ENCODE data around the gene DHX38. TPM values are rescaled to one million over a fixed set of nuclear protein-coding genes. Genes with fewer than 3 reads are reported as not detected.
"Not testable (repeated sequence)": the region's sequence is repeated elsewhere in the genome, so short reads cannot be mapped to it uniquely, and the experiment has no call there.

Gene DHX38
- total RNA-seq (2014; rRNA removed; shearing (Covaris generic)): 24.7 and 27.4 TPM in 2 replicates

GRCh38 chr16:72093448-72094265 is at the start of gene DHX38, which contains the start of gene TXNL4B:
TSS of gene DHX38 (plus strand) at chr16:72093847. CDS start at chr16:72096158, 2,311 bp downstream.
TSS of gene TXNL4B (minus strand) at chr16:72093620. CDS start at chr16:72090749, 2,871 bp downstream.
- H3K36me3 ChIP-seq: peaks cover 8% of the 10 kb centered on the region; the same call in 1 of the 2 replicates
- peak; percentile 93 to 96 for DNase-seq

GRCh38 chr16:72044296-72044695 is 49.4 kb upstream of the DHX38 start:
- no peaks in the 10 kb centered on the region for H3K36me3 ChIP-seq
- no peaks in the 10 kb centered on the region for H3K9me3 ChIP-seq (replicated peaks)
- H3K27me3 ChIP-seq: no peaks in the 10 kb centered on the region

More at GRCh38 chr16:72093448-72094265, at the start of gene DHX38, which contains the start of gene TXNL4B:
- Histone ChIP-seq H3K4me3 (peak within 1 kb of the TSS; percentile 90), H3K9me3 (replicated peaks) (no peaks in the 10 kb centered on the region), H3K27ac (peak within 1 kb of the TSS; percentile 77), H3K4me1 (0 out of 2 replicates have a peak, but pooled peaks cover 3% of the 10 kb centered on the region), H3K27me3 (no peaks in the 10 kb centered on the region)

GRCh38 chr16:72044825-72045359 is 48.8 kb upstream of the DHX38 start:
- DNase-seq: no peak
- Histone ChIP-seq H3K4me1 (peaks cover 14% of the 10 kb centered on the region), H3K27me3 (no peaks in the 10 kb centered on the region), H3K4me3 (no peak overlapping the region), H3K9me3 (replicated peaks) (no peaks in the 10 kb centered on the region), H3K36me3 (no peaks in the 10 kb centered on the region), H3K27ac (no peak overlapping the region)

More at GRCh38 chr16:72044296-72044695, 49.4 kb upstream of the DHX38 start:
- no peak overlapping the region for H3K4me3 ChIP-seq
- DNase-seq: no peak
- H3K4me1 ChIP-seq: peaks cover 14% of the 10 kb centered on the region
- H3K27ac ChIP-seq: no peak overlapping the region

DNA sequence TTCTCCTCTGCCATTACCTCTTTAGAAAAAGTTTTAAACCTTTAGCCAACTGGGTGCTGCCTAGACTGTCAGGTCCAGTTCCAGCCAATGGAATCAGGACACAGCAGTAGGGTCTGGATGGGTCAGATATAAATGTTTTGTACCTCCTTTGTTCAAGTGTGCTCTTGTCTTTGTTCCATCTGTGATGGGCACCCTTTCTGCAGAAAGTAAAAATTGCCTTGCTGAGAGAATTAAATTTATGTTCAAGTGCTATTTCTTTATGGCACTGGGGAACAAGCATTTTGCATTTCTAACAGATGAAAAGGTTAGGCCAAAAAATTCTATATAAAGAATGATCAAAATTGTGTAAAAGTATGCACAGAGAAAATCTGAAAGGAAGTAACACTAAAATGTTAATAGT is 44.5 kb upstream of the DHX38 start:
- no peak for DNase-seq
- no peaks in the 10 kb centered on the region for H3K4me1 ChIP-seq
- H3K9me3 ChIP-seq (replicated peaks): no peaks in the 10 kb centered on the region
- no peaks in the 10 kb centered on the region for H3K36me3 ChIP-seq
- H3K27ac ChIP-seq: no peak overlapping the region
- no peaks in the 10 kb centered on the region for H3K27me3 ChIP-seq
- no peak overlapping the region for H3K4me3 ChIP-seq

DNA sequence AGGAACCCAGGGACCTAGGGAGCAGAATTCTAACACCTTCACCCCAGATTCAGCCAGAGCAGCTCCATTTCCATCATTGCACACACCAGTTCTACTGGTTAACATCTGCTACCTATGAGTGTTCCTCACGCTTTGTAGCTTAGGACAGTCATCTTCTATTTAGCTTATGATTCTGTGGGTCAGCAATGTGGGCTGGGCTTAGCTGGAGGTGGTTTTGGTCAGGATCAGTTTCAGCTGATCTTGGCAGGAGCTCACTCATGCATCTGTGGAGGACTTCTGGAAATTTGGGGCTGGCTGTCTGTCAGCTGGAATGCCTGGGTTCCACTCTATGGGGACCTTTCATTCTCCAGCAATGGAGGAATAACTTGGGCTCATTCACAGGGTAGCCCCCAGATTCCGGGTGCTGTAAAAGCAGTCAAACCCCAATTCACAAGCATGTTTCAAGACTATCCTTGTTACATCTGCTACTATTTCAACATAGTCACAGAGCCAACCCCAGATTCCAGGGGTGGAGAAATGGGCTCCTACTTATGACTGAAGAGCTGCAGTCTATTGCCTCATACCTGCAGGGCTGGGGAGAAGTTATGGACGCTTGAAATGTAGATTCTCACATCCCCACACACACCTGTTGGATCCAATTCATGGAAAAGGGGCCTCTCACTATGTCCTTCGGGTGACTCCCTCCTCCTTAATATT is 42.7 kb upstream of the DHX38 start:
- Histone ChIP-seq H3K36me3 (no peaks in the 10 kb centered on the region), H3K4me1 (no peaks in the 10 kb centered on the region), H3K9me3 (replicated peaks) (no peaks in the 10 kb centered on the region), H3K4me3 (no peak overlapping the region), H3K27me3 (no peaks in the 10 kb centered on the region), H3K27ac (no peak overlapping the region)
- DNase-seq: no peak

DNA sequence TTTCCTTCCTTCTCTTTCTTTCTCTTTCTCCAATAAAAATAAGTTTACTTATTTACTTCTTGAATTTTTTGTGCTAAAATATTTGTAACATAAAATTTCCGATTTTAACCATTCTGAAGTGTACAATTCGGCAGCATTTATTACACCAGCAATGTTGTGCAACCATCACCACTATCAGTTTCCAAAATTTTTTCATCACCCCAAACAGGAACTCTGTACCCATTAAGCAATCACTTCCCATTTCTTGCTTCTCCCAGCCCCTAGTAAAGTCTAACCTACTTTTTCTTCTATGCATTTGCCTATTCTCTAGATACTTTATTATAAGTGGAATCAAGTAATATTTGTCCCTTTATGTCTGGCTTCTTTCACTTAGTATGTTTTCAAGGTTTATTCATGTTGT is 41.8 kb upstream of the DHX38 start:
- Histone ChIP-seq H3K4me1 (no peaks in the 10 kb centered on the region), H3K27ac (no peak overlapping the region), H3K9me3 (replicated peaks) (no peaks in the 10 kb centered on the region), H3K36me3 (no peaks in the 10 kb centered on the region), H3K4me3 (no peak overlapping the region), H3K27me3 (no peaks in the 10 kb centered on the region)
- DNase-seq: no peak

DNA sequence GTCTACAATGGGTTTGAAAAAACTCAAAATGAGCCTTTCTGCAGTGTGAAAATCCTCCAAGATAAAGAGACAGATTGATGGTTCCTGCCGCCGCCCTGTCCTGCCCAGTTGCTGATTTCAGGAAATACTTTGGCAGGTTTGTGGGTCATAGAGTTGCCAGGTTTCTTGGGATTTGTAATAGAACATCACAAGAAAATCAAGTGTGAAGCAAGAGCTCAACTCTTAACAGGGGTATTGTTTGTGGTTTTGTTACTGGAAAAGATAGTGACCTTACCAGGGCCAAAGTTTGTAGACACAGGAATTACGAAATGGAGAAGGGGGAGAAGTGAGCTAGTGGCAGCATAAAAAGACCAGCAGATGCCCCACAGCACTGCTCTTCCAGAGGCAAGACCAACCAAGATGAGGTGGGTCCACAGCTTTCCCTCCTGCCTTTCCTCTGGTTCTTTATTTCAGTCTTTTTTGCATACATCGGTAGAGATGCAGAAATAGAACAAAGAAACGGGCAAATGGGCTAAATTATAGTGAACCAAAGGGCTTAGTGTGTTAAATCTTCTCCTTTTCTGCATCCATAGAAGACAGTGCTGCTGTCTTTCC is 39.3 kb upstream of the DHX38 start, which contains the start of gene HP:
HP (plus strand) TSS at position 252 of the 594 bp plus-strand sequence; CDS start at position 400, 148 bp downstream.
- H3K36me3 ChIP-seq; H3K27me3 ChIP-seq; DNase-seq; H3K27ac ChIP-seq; H3K4me3 ChIP-seq; H3K4me1 ChIP-seq; H3K9me3 ChIP-seq (replicated peaks): not testable (repeated sequence)

DNA sequence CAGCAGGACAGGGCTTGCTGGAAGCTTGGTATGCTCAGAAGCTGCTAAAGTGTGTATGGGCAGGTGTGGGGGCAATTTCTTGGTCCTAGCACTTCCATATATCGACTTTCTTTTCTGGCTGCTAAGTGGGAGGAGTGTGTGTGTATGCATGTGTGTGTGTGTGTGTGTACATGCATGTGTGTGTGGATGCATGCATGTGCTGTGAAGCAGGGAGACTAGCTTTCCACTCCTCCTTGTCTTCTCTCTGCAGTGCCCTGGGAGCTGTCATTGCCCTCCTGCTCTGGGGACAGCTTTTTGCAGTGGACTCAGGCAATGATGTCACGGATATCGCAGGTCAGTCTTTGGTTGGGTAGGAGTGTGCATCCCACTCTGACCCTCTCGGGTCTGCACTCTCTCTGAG is 37.7 kb upstream of the DHX38 start:
- H3K9me3 ChIP-seq (replicated peaks): no peaks in the 10 kb centered on the region
- no peak overlapping the region for H3K27ac ChIP-seq
- no peaks in the 10 kb centered on the region for H3K27me3 ChIP-seq
- no peaks in the 10 kb centered on the region for H3K4me1 ChIP-seq
- H3K4me3 ChIP-seq: no peak overlapping the region
- H3K36me3 ChIP-seq: no peaks in the 10 kb centered on the region
- DNase-seq: no peak

GRCh38 chr16:72057313-72057712 is 36.3 kb upstream of the DHX38 start:
- not testable (repeated sequence) for H3K27ac ChIP-seq; H3K4me3 ChIP-seq; H3K27me3 ChIP-seq; H3K9me3 ChIP-seq (replicated peaks); H3K4me1 ChIP-seq; DNase-seq; H3K36me3 ChIP-seq

- not testable (repeated sequence) for H3K4me1 ChIP-seq; H3K27me3 ChIP-seq; H3K27ac ChIP-seq; DNase-seq; H3K4me3 ChIP-seq; H3K36me3 ChIP-seq; H3K9me3 ChIP-seq (replicated peaks)
These were observed 34.6 kb upstream of the DHX38 start for GRCh38 chr16:72059060-72059459.

DNA sequence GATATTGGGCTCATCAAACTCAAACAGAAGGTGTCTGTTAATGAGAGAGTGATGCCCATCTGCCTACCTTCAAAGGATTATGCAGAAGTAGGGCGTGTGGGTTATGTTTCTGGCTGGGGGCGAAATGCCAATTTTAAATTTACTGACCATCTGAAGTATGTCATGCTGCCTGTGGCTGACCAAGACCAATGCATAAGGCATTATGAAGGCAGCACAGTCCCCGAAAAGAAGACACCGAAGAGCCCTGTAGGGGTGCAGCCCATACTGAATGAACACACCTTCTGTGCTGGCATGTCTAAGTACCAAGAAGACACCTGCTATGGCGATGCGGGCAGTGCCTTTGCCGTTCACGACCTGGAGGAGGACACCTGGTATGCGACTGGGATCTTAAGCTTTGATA is 33.2 kb upstream of the DHX38 start:
- Histone ChIP-seq H3K4me3 (no peak overlapping the region), H3K27ac (no peak overlapping the region), H3K4me1 (no peaks in the 10 kb centered on the region), H3K36me3 (no peaks in the 10 kb centered on the region), H3K9me3 (replicated peaks) (no peaks in the 10 kb centered on the region), H3K27me3 (no peaks in the 10 kb centered on the region)
- no peak for DNase-seq

GRCh38 chr16:72061564-72061963 is 32.1 kb upstream of the DHX38 start:
- Histone ChIP-seq H3K27me3 (no peaks in the 10 kb centered on the region), H3K36me3 (no peaks in the 10 kb centered on the region), H3K9me3 (replicated peaks) (no peaks in the 10 kb centered on the region), H3K27ac (no peak overlapping the region), H3K4me3 (no peak overlapping the region), H3K4me1 (no peaks in the 10 kb centered on the region)
- no peak for DNase-seq

- DNase-seq: no peak
- H3K36me3 ChIP-seq: no peaks in the 10 kb centered on the region
- H3K9me3 ChIP-seq (replicated peaks): no peaks in the 10 kb centered on the region
- no peaks in the 10 kb centered on the region for H3K27me3 ChIP-seq
- no peaks in the 10 kb centered on the region for H3K4me1 ChIP-seq
- H3K4me3 ChIP-seq: no peak overlapping the region
- H3K27ac ChIP-seq: no peak overlapping the region
These were observed 29.2 kb upstream of the DHX38 start for GRCh38 chr16:72064361-72064894.

- Histone ChIP-seq H3K27ac (no peak overlapping the region), H3K9me3 (replicated peaks) (no peaks in the 10 kb centered on the region), H3K36me3 (no peaks in the 10 kb centered on the region), H3K4me1 (no peaks in the 10 kb centered on the region), H3K4me3 (no peak overlapping the region), H3K27me3 (no peaks in the 10 kb centered on the region)
- peak in 1 of 2 experiments; percentile 46 for DNase-seq
These were observed 26.9 kb upstream of the DHX38 start for GRCh38 chr16:72066747-72067146.
